ENCODE measurements around the gene STK24.

STK24 gene

GRCh38 chr13:98406427-98406826, 170.5 kb downstream of the STK24 start:
- DNase-seq (ENCODE audit: low spot score): no peak

- DNase-seq (ENCODE audit: low spot score): no peak
These were observed 171.1 kb downstream of the STK24 start for GRCh38 chr13:98405690-98406344.

- no peak for DNase-seq (ENCODE audit: low spot score)
These were observed 171.8 kb downstream of the STK24 start for GRCh38 chr13:98405107-98405571.

GRCh38 chr13:98403076-98403475, 173.8 kb downstream of the STK24 start:
- no peak for DNase-seq (ENCODE audit: low spot score)

- DNase-seq (ENCODE audit: low spot score): no peak
These were observed 175.0 kb downstream of the STK24 start for GRCh38 chr13:98401934-98402333.

GRCh38 chr13:98399756-98400155, 177.2 kb downstream of the STK24 start:
- no peak for DNase-seq (ENCODE audit: low spot score)

- no peak for DNase-seq (ENCODE audit: low spot score)
These were observed 178.3 kb downstream of the STK24 start for GRCh38 chr13:98398581-98398980.

GRCh38 chr13:98397861-98398260, 179.0 kb downstream of the STK24 start:
- no peak for DNase-seq (ENCODE audit: low spot score)

GRCh38 chr13:98397221-98397620, 179.7 kb downstream of the STK24 start:
- DNase-seq (ENCODE audit: low spot score): no peak

- DNase-seq (ENCODE audit: low spot score): no peak
These were observed 180.7 kb downstream of the STK24 start for GRCh38 chr13:98396071-98396710.
